Measurements from ENCODE around the gene GGNBP2. TPM values are rescaled to one million over a fixed set of nuclear protein-coding genes. Genes with fewer than 3 reads are reported as not detected.
A peak's percentile ranks its signal among the peaks of the same experiment; 100 is the strongest.

The GGNBP2 gene
- total and polyA plus RNA-seq, 2 of the 8 experiments (the other 6 are each of a cell fraction or from before 2014, with no cell fraction given) = 29.2 to 35.8 TPM

GRCh38 chr17:36544307-36545076 is at the start of gene GGNBP2 (continued):
- no peak for TF ChIP-seq NRF1 (IDR thresholded peaks at IDR 0.05; ENCODE audit: low read depth, low read length)
- TF ChIP-seq TBP (IDR thresholded peaks at IDR 0.05; ENCODE audit: low read depth, low read length) = peak; percentile 42; the same call in 1 of the 2 replicates
- TF ChIP-seq, protein P1, sequence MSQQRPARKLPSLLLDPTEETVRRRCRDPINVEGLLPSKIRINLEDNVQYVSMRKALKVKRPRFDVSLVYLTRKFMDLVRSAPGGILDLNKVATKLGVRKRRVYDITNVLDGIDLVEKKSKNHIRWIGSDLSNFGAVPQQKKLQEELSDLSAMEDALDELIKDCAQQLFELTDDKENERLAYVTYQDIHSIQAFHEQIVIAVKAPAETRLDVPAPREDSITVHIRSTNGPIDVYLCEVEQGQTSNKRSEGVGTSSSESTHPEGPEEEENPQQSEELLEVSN (IDR thresholded peaks at IDR 0.05) = no peak
- 0 out of 2 replicates have a peak, but pooled peaks have one; percentile 20 for TF ChIP-seq KDM1A (IDR thresholded peaks at IDR 0.05; ENCODE audit: borderline replicate concordance, low read length)
- no peak; a peak in 1 of 4 replicates for TF ChIP-seq HDAC2 (IDR thresholded peaks at IDR 0.05; ENCODE audit: borderline replicate concordance in 1 of 2, low read depth in 2 of 2, low read length in 2 of 2)
- TF ChIP-seq KDM4A (IDR thresholded peaks at IDR 0.05; ENCODE audit: low read depth, low read length, severe bottlenecking) = peak; percentile 78
- no peak for TF ChIP-seq SP1 (IDR thresholded peaks at IDR 0.05; ENCODE audit: low read depth, low read length)
- peak; percentile 13; the same call in 1 of the 2 replicates for TF ChIP-seq CREB1 (IDR thresholded peaks at IDR 0.05)
- TF ChIP-seq CTCF (IDR thresholded peaks at IDR 0.05; ENCODE audit: control extremely low read depth in 1 of 3, insufficient read depth in 1 of 3, low read depth in 1 of 3, low read length in 3 of 3) = no peak
- TF ChIP-seq EGR1 (IDR thresholded peaks at IDR 0.05; ENCODE audit: borderline replicate concordance, low read depth, low read length) = peak; percentile 79; the same call in 1 of the 2 replicates
- TF ChIP-seq CHD2 (IDR thresholded peaks at IDR 0.05; ENCODE audit: low read length) = peak; percentile 93
- no peak for TF ChIP-seq HDAC6 (IDR thresholded peaks at IDR 0.05; ENCODE audit: low read depth, low read length)
- TF ChIP-seq SAP30 (IDR thresholded peaks at IDR 0.05; ENCODE audit: insufficient read depth, insufficient replicate concordance, low read length) = peak; percentile 9
- TF ChIP-seq SIX5 (IDR thresholded peaks at IDR 0.05; ENCODE audit: low read depth, low read length) = no peak
- no peak for TF ChIP-seq JUN (IDR thresholded peaks at IDR 0.05; ENCODE audit: low read depth, low read length)
- no peak for TF ChIP-seq CHD1 (IDR thresholded peaks at IDR 0.05; ENCODE audit: low read depth, low read length)
- TF ChIP-seq BRCA1 (IDR thresholded peaks at IDR 0.05; ENCODE audit: low read depth, low read length) = peak; percentile 65; the same call in 1 of the 2 replicates
